22Rv1 (cell line): Measurements from ENCODE around the gene RERE.

Experiments used
- H3K27ac ChIP-seq: fragments of 450-650 bp; 2 replicates; pipeline ENCODE4 v1.5.1; 2017
- CTCF ChIP-seq: fragments of 450-650 bp; IDR thresholded peaks from 2 replicates; pipeline ENCODE4 v1.5.1; 2017; ENCODE audit warnings: mild to moderate bottlenecking
- ZFX ChIP-seq: fragments of 450-650 bp; IDR thresholded peaks from 2 replicates; pipeline ENCODE4 v1.6.1; 2017; ENCODE audit warnings: antibody characterized with exemption, borderline replicate concordance

RERE gene

DNA sequence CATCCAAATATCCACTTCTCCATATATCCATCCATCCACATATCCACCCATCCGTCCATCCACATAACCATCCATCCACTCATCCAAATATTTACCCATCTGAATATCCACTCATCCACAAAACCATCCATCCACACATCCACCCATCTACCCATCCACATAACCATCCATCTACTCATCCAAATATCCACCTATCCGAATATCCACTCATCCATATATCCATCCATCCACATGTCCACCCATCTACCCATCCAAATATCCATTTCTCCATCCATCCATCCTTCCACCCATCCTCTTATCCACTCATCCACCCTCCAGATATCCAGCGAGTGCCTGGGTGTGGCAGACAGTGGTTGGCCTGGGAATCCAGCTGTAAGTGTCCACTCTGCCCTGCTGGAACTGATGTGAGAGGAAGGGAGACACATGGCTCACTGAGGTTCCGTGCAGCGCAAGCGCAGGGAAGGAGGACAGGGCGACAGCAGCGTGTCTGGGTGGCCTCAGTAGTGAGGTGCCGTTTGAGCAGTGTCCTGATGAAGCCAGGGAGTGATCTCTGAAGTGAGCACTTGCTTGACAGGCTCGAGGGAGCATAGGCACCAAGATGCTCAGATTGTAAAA is 472.4 kb downstream of the RERE start:
- H3K27ac ChIP-seq: no peak overlapping the region
- TF ChIP-seq ZFX (no peak), CTCF (no peak)

GRCh38 chr1:8343464-8344001 is 473.9 kb downstream of the RERE start:
- TF ChIP-seq CTCF (no peak), ZFX (no peak)
- no peak overlapping the region; the same call in 1 of the 2 replicates for H3K27ac ChIP-seq

GRCh38 chr1:8343044-8343443 is 474.4 kb downstream of the RERE start:
- no peak for TF ChIP-seq ZFX
- no peak for TF ChIP-seq CTCF
- H3K27ac ChIP-seq: no peak overlapping the region

DNA sequence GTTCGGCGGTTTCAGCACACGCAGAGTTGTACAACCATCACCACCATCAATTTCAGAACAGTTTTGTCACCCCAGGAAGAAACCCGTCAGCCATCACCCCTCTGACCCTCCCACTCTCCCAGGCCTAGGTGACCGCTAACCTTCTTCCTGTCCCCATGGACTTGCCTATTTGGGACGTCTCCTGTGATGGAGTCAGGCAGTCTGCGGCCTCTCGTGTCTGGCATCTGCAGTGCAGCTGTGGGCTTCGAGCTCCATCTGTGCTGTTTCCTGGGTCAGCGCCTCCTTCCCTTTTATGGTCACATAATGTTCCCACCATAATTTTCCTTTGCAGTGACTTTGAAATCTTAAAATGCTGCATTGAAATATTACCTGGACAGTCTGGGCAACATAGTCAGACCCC is 475.1 kb downstream of the RERE start:
- TF ChIP-seq ZFX (no peak), CTCF (no peak)
- no peak overlapping the region for H3K27ac ChIP-seq

DNA sequence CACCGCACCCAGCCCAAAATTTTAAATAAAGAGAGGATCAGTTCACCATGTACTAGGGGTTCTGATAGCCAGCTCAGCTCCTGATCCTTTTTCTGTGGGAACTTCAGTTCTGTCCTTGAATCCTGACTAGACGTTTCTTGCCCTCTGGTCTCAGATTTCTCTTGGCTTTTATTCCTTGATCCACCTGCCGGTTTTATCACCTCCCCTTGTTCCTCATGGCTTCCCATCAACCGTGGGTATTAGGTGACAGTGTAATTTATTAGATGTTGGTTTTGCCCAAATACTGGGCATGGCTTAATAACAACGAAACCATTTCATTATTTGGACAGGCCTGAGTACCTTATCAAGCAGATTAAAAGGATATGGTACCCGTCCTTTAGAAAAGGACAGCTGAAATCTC is 477.0 kb downstream of the RERE start:
- no peak overlapping the region for H3K27ac ChIP-seq
- TF ChIP-seq CTCF (no peak), ZFX (no peak)

- no peak for TF ChIP-seq ZFX
- H3K27ac ChIP-seq: no peak overlapping the region
These were observed 478.2 kb downstream of the RERE start for GRCh38 chr1:8339203-8339600.

- no peak overlapping the region for H3K27ac ChIP-seq
- TF ChIP-seq CTCF: no peak
- TF ChIP-seq ZFX: no peak
These were observed 478.8 kb downstream of the RERE start for GRCh38 chr1:8338526-8339202.
